Central memory CD8-positive, alpha-beta T cell (primary cell): ENCODE data around the gene BAG5.
"Not testable (repeated sequence)": the region's sequence is repeated elsewhere in the genome, so short reads cannot be mapped to it uniquely, and the experiment has no call there.

Experiments
- ATAC-seq: fragments of 150-1000 bp; cut with Tn5 transposase; replicated peaks from 2 replicates; pipeline ENCODE4 v1.10.0; 2022; ENCODE audit warnings: mild to moderate bottlenecking, moderate FRiP score, moderate number of reproducible peaks; ENCODE audit not compliant: poor library complexity, severe bottlenecking; ENCODE audit errors: extremely low read depth
- DNase-seq, 2 donors: peaks; one replicate each; pipeline ENCODE4 v3.0.0; 2021; ENCODE audit warnings: low spot score in 2 of 2
- H3K27ac Mint-ChIP-seq: one replicate; pipeline ENCODE4 v1.8.0; 2022; ENCODE audit warnings: low read depth, mild to moderate bottlenecking, moderate library complexity, mixed read lengths
- H3K27me3 Mint-ChIP-seq: one replicate; pipeline ENCODE4 v1.8.0; 2022; ENCODE audit warnings: mixed read lengths
- H3K36me3 Mint-ChIP-seq: one replicate; pipeline ENCODE4 v1.8.0; 2022; ENCODE audit warnings: mild to moderate bottlenecking, moderate library complexity, mixed read lengths; ENCODE audit not compliant: insufficient read depth
- H3K4me1 Mint-ChIP-seq: one replicate; pipeline ENCODE4 v1.8.0; 2022; ENCODE audit warnings: mixed read lengths
- H3K4me3 Mint-ChIP-seq: one replicate; pipeline ENCODE4 v1.8.0; 2022; ENCODE audit warnings: mild to moderate bottlenecking, moderate library complexity, mixed read lengths
- H3K9me3 Mint-ChIP-seq: one replicate; pipeline ENCODE4 v1.8.0; 2022; ENCODE audit warnings: mixed read lengths

BAG5 gene

GRCh38 chr14:103562429-103563225 lies at the start of gene BAG5, which contains the start of gene COA8:
Gene BAG5 (minus strand): TSS chr14:103562657. CDS start chr14:103561164, 1,493 bp downstream.
Gene COA8 (plus strand): TSS chr14:103562960. CDS start chr14:103563002, 42 bp downstream.
- peak; percentile 82 for ATAC-seq
- Mint-ChIP-seq H3K27me3 (no peaks in the 10 kb centered on the region), H3K27ac (peak within 1 kb of the TSS; percentile 94), H3K9me3 (no peaks in the 10 kb centered on the region), H3K4me3 (peak within 1 kb of the TSS; percentile 92), H3K4me1 (peaks cover 46% of the 10 kb centered on the region), H3K36me3 (peaks cover 26% of the 10 kb centered on the region)
- peak; percentile 77 to 81 for DNase-seq

GRCh38 chr14:103611215-103611614 lies 48.8 kb upstream of the BAG5 start:
- Mint-ChIP-seq H3K36me3 (peaks cover 6% of the 10 kb centered on the region), H3K9me3 (peaks cover 7% of the 10 kb centered on the region), H3K27ac (no peak overlapping the region), H3K4me1 (peaks cover 19% of the 10 kb centered on the region), H3K4me3 (no peak overlapping the region), H3K27me3 (no peaks in the 10 kb centered on the region)
- ATAC-seq (no peak), DNase-seq (no peak)

GRCh38 chr14:103609081-103609480 lies 46.6 kb upstream of the BAG5 start:
- not testable (repeated sequence) for H3K27ac Mint-ChIP-seq, DNase-seq, ATAC-seq, H3K9me3 Mint-ChIP-seq, H3K4me3 Mint-ChIP-seq, H3K36me3 Mint-ChIP-seq, H3K27me3 Mint-ChIP-seq
- peaks cover 28% of the 10 kb centered on the region for H3K4me1 Mint-ChIP-seq

- DNase-seq (no peak), ATAC-seq (no peak)
- H3K9me3 Mint-ChIP-seq = peaks cover 7% of the 10 kb centered on the region
- H3K4me1 Mint-ChIP-seq = peaks cover 28% of the 10 kb centered on the region
- H3K4me3 Mint-ChIP-seq = peak overlapping the region; percentile 78
- no peak overlapping the region for H3K27ac Mint-ChIP-seq
- H3K36me3 Mint-ChIP-seq = peaks cover 6% of the 10 kb centered on the region
- no peaks in the 10 kb centered on the region for H3K27me3 Mint-ChIP-seq
These were observed 45.4 kb upstream of the BAG5 start for GRCh38 chr14:103607822-103608221.

- H3K36me3 Mint-ChIP-seq = peaks cover 6% of the 10 kb centered on the region
- peak overlapping the region; percentile 87 for H3K27ac Mint-ChIP-seq
- DNase-seq (peak; percentile 25 to 43), ATAC-seq (peak; percentile 87)
- H3K4me3 Mint-ChIP-seq = peak overlapping the region; percentile 78
- peaks cover 28% of the 10 kb centered on the region for H3K4me1 Mint-ChIP-seq
- no peaks in the 10 kb centered on the region for H3K27me3 Mint-ChIP-seq
- H3K9me3 Mint-ChIP-seq = peaks cover 7% of the 10 kb centered on the region
These were observed 44.7 kb upstream of the BAG5 start for GRCh38 chr14:103606963-103607668.

GRCh38 chr14:103604620-103605019 lies 42.2 kb upstream of the BAG5 start:
- no peak for ATAC-seq
- Mint-ChIP-seq H3K4me1 (peaks cover 28% of the 10 kb centered on the region), H3K27me3 (no peaks in the 10 kb centered on the region), H3K9me3 (no peaks in the 10 kb centered on the region), H3K4me3 (peak overlapping the region; percentile 26), H3K27ac (no peak overlapping the region), H3K36me3 (peaks cover 6% of the 10 kb centered on the region)
- no peak for DNase-seq

- DNase-seq = no peak
- Mint-ChIP-seq H3K27ac (no peak overlapping the region), H3K4me1 (peaks cover 8% of the 10 kb centered on the region), H3K27me3 (no peaks in the 10 kb centered on the region), H3K36me3 (peaks cover 2% of the 10 kb centered on the region), H3K9me3 (no peaks in the 10 kb centered on the region), H3K4me3 (no peak overlapping the region)
- no peak for ATAC-seq
These were observed 38.0 kb upstream of the BAG5 start for GRCh38 chr14:103600503-103600902.

- Mint-ChIP-seq H3K27me3 (no peaks in the 10 kb centered on the region), H3K9me3 (no peaks in the 10 kb centered on the region), H3K4me3 (no peak overlapping the region), H3K27ac (no peak overlapping the region), H3K4me1 (peaks cover 9% of the 10 kb centered on the region), H3K36me3 (peaks cover 2% of the 10 kb centered on the region)
- DNase-seq = no peak
- ATAC-seq = no peak
These were observed 35.3 kb upstream of the BAG5 start for GRCh38 chr14:103597623-103598377.

- Mint-ChIP-seq H3K9me3 (no peaks in the 10 kb centered on the region), H3K27me3 (no peaks in the 10 kb centered on the region), H3K36me3 (peaks cover 10% of the 10 kb centered on the region), H3K4me1 (peaks cover 9% of the 10 kb centered on the region), H3K27ac (no peak overlapping the region), H3K4me3 (no peak overlapping the region)
- ATAC-seq = no peak
- DNase-seq = no peak
These were observed 31.8 kb upstream of the BAG5 start for GRCh38 chr14:103594265-103594664.

GRCh38 chr14:103593577-103593976 lies 31.1 kb upstream of the BAG5 start:
- Mint-ChIP-seq H3K27ac (no peak overlapping the region), H3K36me3 (peaks cover 15% of the 10 kb centered on the region), H3K4me1 (peaks cover 9% of the 10 kb centered on the region), H3K27me3 (no peaks in the 10 kb centered on the region), H3K4me3 (peak overlapping the region; percentile 59), H3K9me3 (no peaks in the 10 kb centered on the region)
- ATAC-seq (peak; percentile 91), DNase-seq (no peak)

- no peaks in the 10 kb centered on the region for H3K4me1 Mint-ChIP-seq
- no peaks in the 10 kb centered on the region for H3K27me3 Mint-ChIP-seq
- H3K36me3 Mint-ChIP-seq = peaks cover 19% of the 10 kb centered on the region
- no peaks in the 10 kb centered on the region for H3K9me3 Mint-ChIP-seq
- H3K27ac Mint-ChIP-seq = no peak overlapping the region
- no peak overlapping the region for H3K4me3 Mint-ChIP-seq
- DNase-seq (no peak), ATAC-seq (no peak)
These were observed 22.0 kb upstream of the BAG5 start for GRCh38 chr14:103584326-103584915.
